Hindlimb muscle (tissue), 1 donor: Measurements from ENCODE around the gene PCARE. TPM values are rescaled to one million over a fixed set of nuclear protein-coding genes. Genes with fewer than 3 reads are reported as not detected.

Experiments
- DNase-seq: peaks from one replicate; pipeline ENCODE4 v3.0.0-alpha.2; 2013
- polyA plus RNA-seq: library from polyadenylated mRNA; unstranded; fragments of 120-200 nt; gene quantifications from one replicate; pipeline ENCODE4 v1.2.1, GENCODE V29; 2013; ENCODE audit not compliant: insufficient read length

Gene PCARE
- polyA plus RNA-seq, 1 donor: 0.28 TPM

- no peak for DNase-seq
These were observed 39.1 kb downstream of the PCARE start for GRCh38 chr2:29035016-29035745.

GRCh38 chr2:29033656-29034055 lies 40.7 kb downstream of the PCARE start:
- DNase-seq: no peak

GRCh38 chr2:29033172-29033571 lies 41.2 kb downstream of the PCARE start:
- DNase-seq: no peak

GRCh38 chr2:29032189-29032588 lies 42.1 kb downstream of the PCARE start:
- DNase-seq: no peak

- DNase-seq: no peak
These were observed 43.3 kb downstream of the PCARE start for GRCh38 chr2:29031046-29031445.

GRCh38 chr2:29025711-29026110 lies 48.6 kb downstream of the PCARE start:
- DNase-seq: no peak

GRCh38 chr2:29024882-29025430 lies 49.4 kb downstream of the PCARE start:
- no peak for DNase-seq

- no peak for DNase-seq
These were observed 51.1 kb downstream of the PCARE start for GRCh38 chr2:29023188-29023587.

- no peak for DNase-seq
These were observed 51.6 kb downstream of the PCARE start for GRCh38 chr2:29022679-29023078.

GRCh38 chr2:29021886-29022285 lies 52.4 kb downstream of the PCARE start:
- DNase-seq: no peak

GRCh38 chr2:29017716-29018435 lies 56.4 kb downstream of the PCARE start:
- no peak for DNase-seq

- no peak for DNase-seq
These were observed 57.8 kb downstream of the PCARE start for GRCh38 chr2:29016504-29016903.

- DNase-seq: no peak
These were observed 58.4 kb downstream of the PCARE start for GRCh38 chr2:29015701-29016470.

GRCh38 chr2:29014811-29015421 lies 59.4 kb downstream of the PCARE start:
- no peak for DNase-seq

- DNase-seq: no peak
These were observed 60.0 kb downstream of the PCARE start for GRCh38 chr2:29014331-29014730.

- no peak for DNase-seq
These were observed 61.1 kb downstream of the PCARE start for GRCh38 chr2:29013057-29013780.

- peak; percentile 25 for DNase-seq
These were observed 62.1 kb downstream of the PCARE start for GRCh38 chr2:29012211-29012681.
